Right lobe of liver (tissue), 4 donors: ENCODE data around the gene PODXL2.

Experiments used
- CTCF ChIP-seq, 4 donors: fragments of 200-600 bp in 3 of 4; fragments of 450-650 bp in 1 of 4; IDR thresholded peaks; one replicate each; pipeline versions ENCODE4 v1.5.1 to v1.8.0; 2016 to 2022; ENCODE audit warnings: antibody characterized with exemption in 4 of 4, mild to moderate bottlenecking in 2 of 4
- POLR2A ChIP-seq: fragments of 450-650 bp; IDR thresholded peaks from one replicate; pipeline ENCODE4 v1.6.1; 2017; ENCODE audit warnings: antibody characterized with exemption, mild to moderate bottlenecking
- donor health status: DM: no; HTN: no; CAD: no.
- donor health status: DM: no; HTN: no; CAD: no.
- donor health status: DM: no; HTN: yes; CAD: no.

- TF ChIP-seq CTCF (IDR thresholded peaks at IDR 0.05): no peak
- TF ChIP-seq POLR2A: no peak
These were observed 24.9 kb upstream of the PODXL2 start for GRCh38 chr3:127604035-127604434.
